ENCODE measurements around the gene HBD. TPM values are rescaled to one million over a fixed set of nuclear protein-coding genes. Genes with fewer than 3 reads are reported as not detected.

Gene HBD
- polyA plus RNA-seq, 2 of the 4 experiments (the other 2 are of a cell fraction) = not detected

GRCh38 chr11:5252919-5253265, 18.6 kb upstream of the HBD start:
- no peak overlapping the region for H3K4me3 ChIP-seq
- ATAC-seq (no peak), FAIRE-seq (no peak), DNase-seq (ENCODE audit: low read depth in 1 of 2, low spot score in 1 of 2) (no peak)
- no peak for TF ChIP-seq ATOH8 (CRISPR knock-in tag; IDR thresholded peaks at IDR 0.05; ENCODE audit: low read depth)
- TF ChIP-seq RAD21 (conservative IDR thresholded peaks at IDR 0.05 in 1 of 2, IDR thresholded peaks at IDR 0.05 in 1 of 2) = no peak
- no peak for TF ChIP-seq TFCP2L1 (CRISPR knock-in tag; IDR thresholded peaks at IDR 0.05)
- no peak for TF ChIP-seq RNF2 (IDR thresholded peaks at IDR 0.05; ENCODE audit: borderline replicate concordance, low read depth)
- TF ChIP-seq BHLHE40 (IDR thresholded peaks at IDR 0.05; ENCODE audit: low read depth, low read length) = no peak
- TF ChIP-seq BCL3 (IDR thresholded peaks at IDR 0.05) = no peak
- no peak overlapping the region for H3K4me2 ChIP-seq
- no peak overlapping the region for H3K27ac ChIP-seq
- ChIA-PET POLR2A (no interaction called here), CTCF (no interaction called here)
- no peaks in the 10 kb centered on the region for H3K4me1 ChIP-seq
- H3K9me3 ChIP-seq = no peaks in the 10 kb centered on the region
- WGBS (ENCODE audit: missing lambda C conversion rate) = 2% methylated on average over 1 of the region's 1 CpG

GRCh38 chr11:5252192-5252918, 18.1 kb upstream of the HBD start:
- POLR2A ChIA-PET = no interaction called here
- no peak for ATAC-seq

GRCh38 chr11:5251746-5252145, 17.5 kb upstream of the HBD start:
- WGBS (ENCODE audit: missing lambda C conversion rate) = 2% methylated on average over 2 of the region's 2 CpGs

More at GRCh38 chr11:5252192-5252918, 18.1 kb upstream of the HBD start:
- Histone ChIP-seq H3K27ac (no peak overlapping the region), H3K9me3 (no peaks in the 10 kb centered on the region), H3K4me3 (no peak overlapping the region), H3K4me1 (no peaks in the 10 kb centered on the region), H3K4me2 (no peak overlapping the region)
- TF ChIP-seq CHD2 (IDR thresholded peaks at IDR 0.05; ENCODE audit: low read length, partially characterized antibody) (no peak), SREBF2 (IDR thresholded peaks at IDR 0.05) (no peak), HOXA7 (CRISPR knock-in tag; IDR thresholded peaks at IDR 0.05) (no peak)
- CTCF ChIA-PET = no interaction called here
- no peak for FAIRE-seq
- 43% methylated on average over 9 of the region's 9 CpGs for WGBS (ENCODE audit: missing lambda C conversion rate)
- DNase-seq (ENCODE audit: low read depth in 1 of 2, low spot score in 1 of 2) = no peak

More at GRCh38 chr11:5251746-5252145, 17.5 kb upstream of the HBD start:
- DNase-seq (ENCODE audit: low read depth in 1 of 2, low spot score in 1 of 2) = no peak
- Histone ChIP-seq H3K4me2 (no peak overlapping the region), H3K27ac (no peak overlapping the region), H3K4me1 (no peaks in the 10 kb centered on the region), H3K4me3 (no peak overlapping the region), H3K9me3 (no peaks in the 10 kb centered on the region)
- ChIA-PET CTCF (no interaction called here), POLR2A (no interaction called here)
- ATAC-seq = no peak
- TF ChIP-seq RFX5 (IDR thresholded peaks at IDR 0.05) (no peak), PHF8 (IDR thresholded peaks at IDR 0.05; ENCODE audit: borderline replicate concordance, low read depth) (no peak), PBX3 (IDR thresholded peaks at IDR 0.05) (no peak), ELK1 (IDR thresholded peaks at IDR 0.05; ENCODE audit: low read depth, low read length) (no peak), USF2 (IDR thresholded peaks at IDR 0.05) (no peak), ZC3H11A (IDR thresholded peaks at IDR 0.05) (no peak), BHLHE40 (IDR thresholded peaks at IDR 0.05; ENCODE audit: low read depth, low read length) (no peak), MAZ (IDR thresholded peaks at IDR 0.05; ENCODE audit: borderline replicate concordance, low read depth, low read length) (no peak)
- no peak for FAIRE-seq

Measured in A549 (cell line).